Testis (tissue), 3 donors: ENCODE data around the gene CLDN1. TPM values are rescaled to one million over a fixed set of nuclear protein-coding genes. Genes with fewer than 3 reads are reported as not detected.

Experiments
- DNase-seq: peaks from one replicate; pipeline ENCODE4 v3.0.0-alpha.2; 2019
- H3K27ac ChIP-seq, 2 donors: fragments of 200-600 bp; sonication (generic); one replicate each; pipeline ENCODE4 v1.5.1; 2019
- H3K27me3 ChIP-seq: fragments of 200-600 bp; sonication (generic); one replicate; pipeline ENCODE4 v1.5.1; 2019
- H3K36me3 ChIP-seq: fragments of 200-600 bp; sonication (generic); one replicate; pipeline ENCODE4 v1.5.1; 2017; ENCODE audit warnings: low read depth; ENCODE audit errors: missing control alignments
- H3K4me1 ChIP-seq: fragments of 200-600 bp; sonication (generic); one replicate; pipeline ENCODE4 v1.5.1; 2019
- H3K4me3 ChIP-seq, 2 donors: fragments of 200-600 bp; sonication (generic); one replicate each; pipeline ENCODE4 v1.5.1; 2017 to 2019
- H3K9me3 ChIP-seq: fragments of 200-600 bp; sonication (generic); one replicate; pipeline ENCODE4 v1.5.1; 2017
- POLR2A ChIP-seq: fragments of 450-650 bp; IDR thresholded peaks from one replicate; pipeline ENCODE4 v1.6.1; 2017; ENCODE audit warnings: antibody characterized with exemption, mild to moderate bottlenecking, moderate library complexity
- WGBS, 2 donors: methylation state at CpG; one replicate each; pipeline ENCODE4 v1.1.5; 2018; 5-methylcytosine and 5-hydroxymethylcytosine counted together
- intact Hi-C: fragments of 100-400 bp; cut with DNase I; formaldehyde crosslinking; loops from one replicate; pipeline ENCODE4 v1.15.1; 2023; ENCODE audit warnings: low total_unique reads
- polyA plus RNA-seq: library from polyadenylated mRNA; stranded (reverse); fragments of 350-450 nt; fragmentation: Illumina TruSeq; extraction: RNeasy Lipid Tissue Mini Kit (QIAGEN cat#74804); gene quantifications from one replicate; pipeline ENCODE4 v1.2.3, GENCODE V29; 2014; ENCODE audit warnings: low read depth, low replicate concordance; ENCODE audit not compliant: insufficient read depth
- total RNA-seq, 2 donors: library from RNA; depleted of rRNA; stranded (reverse); fragments of >200 nt; gene quantifications; one replicate each; pipeline ENCODE4 v1.2.3, GENCODE V29; 2016
- TF ChIP-seq, protein P1 (sequence below), 3 experiments: fragments of 450-650 bp in 2 of 3; fragments of 200-600 bp in 1 of 3; sonication (generic) in 1 of 3; IDR thresholded peaks; one replicate each; pipeline ENCODE4 v1.5.1; 2016 to 2019; ENCODE audit warnings: antibody characterized with exemption in 3 of 3, mild to moderate bottlenecking in 2 of 3, moderate library complexity in 1 of 3

Gene CLDN1
- total and polyA plus RNA-seq, 3 donors from 2014 or later: 5.7 to 37.5 (median 37.1) TPM

DNA sequence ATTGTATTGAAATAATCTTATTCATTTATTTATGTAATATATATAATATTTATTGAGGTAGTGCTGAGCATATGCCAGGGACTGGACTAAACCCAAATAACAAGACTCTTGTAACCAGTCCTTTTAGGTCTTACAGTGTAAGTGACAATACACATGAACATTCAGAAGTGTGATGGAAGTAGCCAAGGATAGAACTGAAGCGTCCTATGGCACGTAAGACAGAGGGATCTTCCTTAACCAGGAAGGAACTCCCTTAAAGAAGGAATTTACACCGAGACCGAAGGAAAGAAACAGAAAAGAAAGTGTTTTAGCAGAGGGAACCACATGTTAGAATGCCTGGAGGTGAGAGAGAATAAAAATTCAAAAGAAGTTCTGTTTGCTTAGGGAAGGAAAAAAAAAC lies 23.6 kb upstream of the CLDN1 start:
- no peak for TF ChIP-seq POLR2A
- TF ChIP-seq, protein P1, sequence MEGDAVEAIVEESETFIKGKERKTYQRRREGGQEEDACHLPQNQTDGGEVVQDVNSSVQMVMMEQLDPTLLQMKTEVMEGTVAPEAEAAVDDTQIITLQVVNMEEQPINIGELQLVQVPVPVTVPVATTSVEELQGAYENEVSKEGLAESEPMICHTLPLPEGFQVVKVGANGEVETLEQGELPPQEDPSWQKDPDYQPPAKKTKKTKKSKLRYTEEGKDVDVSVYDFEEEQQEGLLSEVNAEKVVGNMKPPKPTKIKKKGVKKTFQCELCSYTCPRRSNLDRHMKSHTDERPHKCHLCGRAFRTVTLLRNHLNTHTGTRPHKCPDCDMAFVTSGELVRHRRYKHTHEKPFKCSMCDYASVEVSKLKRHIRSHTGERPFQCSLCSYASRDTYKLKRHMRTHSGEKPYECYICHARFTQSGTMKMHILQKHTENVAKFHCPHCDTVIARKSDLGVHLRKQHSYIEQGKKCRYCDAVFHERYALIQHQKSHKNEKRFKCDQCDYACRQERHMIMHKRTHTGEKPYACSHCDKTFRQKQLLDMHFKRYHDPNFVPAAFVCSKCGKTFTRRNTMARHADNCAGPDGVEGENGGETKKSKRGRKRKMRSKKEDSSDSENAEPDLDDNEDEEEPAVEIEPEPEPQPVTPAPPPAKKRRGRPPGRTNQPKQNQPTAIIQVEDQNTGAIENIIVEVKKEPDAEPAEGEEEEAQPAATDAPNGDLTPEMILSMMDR (IDR thresholded peaks at IDR 0.05): no peak
- Histone ChIP-seq H3K4me1 (peaks cover 10% of the 10 kb centered on the region), H3K27ac (no peak overlapping the region), H3K9me3 (no peaks in the 10 kb centered on the region), H3K4me3 (no peak overlapping the region), H3K36me3 (no peaks in the 10 kb centered on the region), H3K27me3 (no peaks in the 10 kb centered on the region)
- 65 to 72% methylated on average over 4 of the region's 4 CpGs for WGBS, 2 donors
- intact Hi-C loops: no loop called here
- no peak for DNase-seq

DNA sequence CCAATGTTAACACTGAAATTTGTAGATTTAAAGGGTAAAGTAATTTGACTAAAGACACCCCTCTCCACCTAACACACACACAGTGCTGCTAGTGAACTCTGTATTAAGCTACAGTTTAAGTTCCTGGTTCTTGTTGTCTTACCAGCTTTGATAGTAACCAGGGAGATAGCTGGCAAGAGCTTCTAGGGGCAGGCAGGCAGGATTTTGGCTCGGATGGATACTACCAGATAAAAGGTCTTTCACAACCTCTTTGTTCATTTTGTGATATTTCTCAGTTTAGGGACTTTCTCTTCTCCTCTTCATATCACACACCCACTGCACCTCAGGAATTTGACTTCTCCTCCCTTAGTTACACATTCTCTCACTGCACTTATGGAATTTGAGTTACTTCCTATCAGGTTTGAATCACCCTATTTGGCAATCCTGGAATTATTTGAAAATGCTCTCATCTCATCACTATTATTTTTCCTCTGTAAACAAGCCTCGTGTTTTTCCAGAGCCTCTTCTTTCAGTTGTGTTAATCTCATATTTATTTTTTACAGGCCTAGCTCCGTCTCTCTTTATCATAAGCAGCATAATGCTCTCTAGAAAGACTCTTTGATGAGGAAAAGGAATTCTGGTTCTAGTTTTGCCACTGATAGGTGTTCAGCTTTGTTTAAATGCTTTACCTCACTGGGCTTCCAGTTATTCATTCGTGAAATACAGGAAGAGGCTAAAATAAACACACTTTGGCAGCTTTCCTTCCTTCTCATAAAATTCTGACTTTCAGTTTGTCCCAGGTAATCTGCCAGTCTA lies 23.0 kb upstream of the CLDN1 start:
- no peak for DNase-seq
- 24 to 48% methylated on average over 4 of the region's 4 CpGs for WGBS, 2 donors
- Histone ChIP-seq H3K27me3 (no peaks in the 10 kb centered on the region), H3K27ac (peak overlapping the region in 1 of 2 donors; percentile 25), H3K4me3 (no peak overlapping the region), H3K4me1 (peaks cover 10% of the 10 kb centered on the region), H3K36me3 (no peaks in the 10 kb centered on the region), H3K9me3 (no peaks in the 10 kb centered on the region)
- intact Hi-C loops: no loop called here
- no peak for TF ChIP-seq POLR2A
- TF ChIP-seq, protein P1 (IDR thresholded peaks at IDR 0.05): no peak

DNA sequence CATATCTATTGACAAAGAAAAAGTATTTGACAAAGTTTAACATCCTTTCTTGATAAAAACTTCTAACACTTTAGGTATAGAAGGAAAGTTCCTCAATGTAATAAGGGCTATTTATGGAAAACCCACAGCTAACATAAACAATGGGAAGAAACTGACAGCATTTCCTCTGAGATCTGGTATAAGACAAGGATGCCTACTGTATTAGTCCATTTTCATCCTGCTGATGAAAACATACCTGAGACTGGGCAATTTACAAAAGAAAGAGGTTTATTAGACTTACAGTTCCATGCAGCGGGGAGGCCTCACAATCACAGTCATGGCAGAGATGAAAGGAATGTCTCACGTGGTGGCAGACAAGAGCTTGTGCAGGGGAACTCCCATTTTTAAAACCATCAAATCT lies 17.8 kb upstream of the CLDN1 start:
- Histone ChIP-seq H3K27me3 (no peaks in the 10 kb centered on the region), H3K9me3 (no peaks in the 10 kb centered on the region), H3K27ac (no peak overlapping the region), H3K36me3 (no peaks in the 10 kb centered on the region), H3K4me3 (no peak overlapping the region), H3K4me1 (peaks cover 4% of the 10 kb centered on the region)
- TF ChIP-seq, protein P1 (IDR thresholded peaks at IDR 0.05): no peak
- no peak for TF ChIP-seq POLR2A
- DNase-seq: no peak
- intact Hi-C loops: no loop called here
- 88 to 89% methylated on average over 2 of the region's 2 CpGs for WGBS, 2 donors

DNA sequence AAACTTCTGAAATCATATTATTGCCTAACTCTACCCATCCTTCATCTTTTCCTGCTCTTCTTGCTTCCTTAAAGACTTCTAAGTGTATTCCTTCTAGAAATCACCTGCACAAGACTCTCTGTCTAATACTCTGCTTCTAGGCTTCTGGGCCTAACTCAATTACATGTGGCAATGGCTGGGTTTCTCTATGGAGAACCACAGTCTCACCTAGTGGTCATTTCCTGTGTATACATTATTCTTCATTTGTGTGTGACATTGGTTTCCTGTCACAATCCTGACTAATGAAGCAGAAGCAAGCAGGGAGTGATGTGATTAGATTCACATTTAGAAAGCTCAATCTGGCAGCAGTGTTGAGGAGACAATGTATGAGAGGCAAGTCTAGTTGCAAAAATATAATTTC lies 16.9 kb upstream of the CLDN1 start:
- no peaks in the 10 kb centered on the region for H3K9me3 ChIP-seq
- no peak overlapping the region for H3K27ac ChIP-seq
- H3K27me3 ChIP-seq: no peaks in the 10 kb centered on the region
- no peaks in the 10 kb centered on the region for H3K36me3 ChIP-seq
- no peak for DNase-seq
- intact Hi-C loops: no loop called here
- H3K4me3 ChIP-seq: no peak overlapping the region
- TF ChIP-seq POLR2A: no peak
- TF ChIP-seq, protein P1 (IDR thresholded peaks at IDR 0.05): no peak
- H3K4me1 ChIP-seq: no peaks in the 10 kb centered on the region

DNA sequence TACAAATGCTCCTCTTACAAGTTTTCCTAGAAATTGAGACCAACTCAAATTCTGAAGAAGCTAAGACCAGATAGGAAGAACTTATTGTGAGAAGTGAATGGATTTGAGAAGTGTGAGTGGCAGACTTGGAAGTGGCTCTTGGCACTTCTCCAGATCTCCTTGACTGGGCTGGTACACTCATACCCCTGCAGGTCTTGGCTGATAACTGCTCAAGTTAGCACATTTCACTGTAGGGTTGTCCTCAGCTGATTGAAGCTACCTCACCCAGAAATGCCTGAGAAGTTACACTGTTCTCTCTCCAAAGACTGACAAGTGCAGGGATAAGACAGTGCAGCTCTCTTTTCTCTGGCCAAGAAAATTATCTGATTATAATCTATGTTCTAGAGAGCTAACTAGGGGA lies 16.5 kb upstream of the CLDN1 start:
- H3K27me3 ChIP-seq: no peaks in the 10 kb centered on the region

More for the DNA sequence above, 16.5 kb upstream of the CLDN1 start:
- Histone ChIP-seq H3K9me3 (no peaks in the 10 kb centered on the region), H3K4me3 (no peak overlapping the region), H3K27ac (no peak overlapping the region), H3K36me3 (no peaks in the 10 kb centered on the region), H3K4me1 (no peaks in the 10 kb centered on the region)
- TF ChIP-seq, protein P1 (IDR thresholded peaks at IDR 0.05): no peak
- no peak for TF ChIP-seq POLR2A
- DNase-seq: no peak
- intact Hi-C loops: no loop called here
